GM12878 (cell line): ENCODE results near the gene CWC27. TPM values are rescaled to one million over a fixed set of nuclear protein-coding genes. Genes with fewer than 3 reads are reported as not detected.

Source experiments
- ATAC-seq: fragments of 200-7000 bp; cut with Tn5 transposase; 3 replicates; pipeline ENCODE4 v1.9.1; 2020; ENCODE audit warnings: mild to moderate bottlenecking, moderate library complexity
- BruUV-seq: library from RNA; stranded (reverse); fragments of 400-500 nt; replicated peaks from 2 replicates; lab custom pipeline; 2021; lab: Mats Ljungman, UMichigan
- CTCF ChIA-PET: fragments of 300-600 bp; sonication (Branson Sonifier 250); formaldehyde crosslinking; extraction: SDS; loops from one replicate; lab custom pipeline; 2021; ENCODE audit warnings: inconsistent platforms; lab: Yijun Ruan, JAX
- POLR2A ChIA-PET: fragments of 350-600 bp; formaldehyde crosslinking; extraction: SDS; loops from one replicate; lab custom pipeline; 2021; ENCODE audit warnings: inconsistent platforms; lab: Charles Lee
- RAD21 ChIA-PET: fragments of 300-600 bp; sonication (Branson Sonifier 250); formaldehyde crosslinking; loops from one replicate; lab custom pipeline; 2023; ENCODE audit warnings: antibody characterized with exemption; ENCODE audit not compliant: unreplicated experiment; lab: Charles Lee
- SMC1A ChIA-PET: fragments of 300-600 bp; sonication (Branson Sonifier 250); formaldehyde crosslinking; loops from one replicate; lab custom pipeline; 2023; ENCODE audit not compliant: unreplicated experiment, uncharacterized antibody; lab: Charles Lee
- DNase-seq: peaks from one replicate; pipeline ENCODE4 v3.0.0-alpha.2; 2011; ENCODE audit warnings: low read depth, low spot score
- FAIRE-seq: peaks from 3 replicates; lab custom pipeline; 2011; peaks lifted over from hg19 to GRCh38; lab: Jason Lieb, UNC
- H2AFZ ChIP-seq: 2 replicates; pipeline ENCODE4 v1.6.0; 2011; ENCODE audit warnings: low read depth, low read length, control low read depth; ENCODE audit not compliant: control insufficient read depth
- H3K27ac ChIP-seq: 2 replicates; pipeline ENCODE4 v1.5.1; 2011; ENCODE audit warnings: control low read depth; ENCODE audit not compliant: control insufficient read depth, insufficient read depth
- H3K27me3 ChIP-seq, 2 experiments: replicated peaks in 1 of 2; 2 replicates each; pipeline versions ENCODE4 v1.6.0 to v1.6.1; 2011; ENCODE audit warnings: low read length in 1 of 2; ENCODE audit not compliant: control insufficient read depth in 2 of 2, insufficient read depth in 2 of 2
- H3K36me3 ChIP-seq, 2 experiments: 2 replicates each; pipeline ENCODE4 v1.5.1; 2011; ENCODE audit warnings: low read length in 1 of 2; ENCODE audit not compliant: control insufficient read depth in 2 of 2, insufficient read depth in 2 of 2
- H3K4me1 ChIP-seq: 2 replicates; pipeline ENCODE4 v1.6.1; 2011; ENCODE audit warnings: mild to moderate bottlenecking, low read length, moderate library complexity, mixed read lengths; ENCODE audit not compliant: control insufficient read depth, insufficient read depth
- H3K4me2 ChIP-seq: 2 replicates; pipeline ENCODE4 v1.6.0; 2011; ENCODE audit warnings: control low read depth; ENCODE audit not compliant: control insufficient read depth, insufficient read depth
- H3K4me3 ChIP-seq: fragments of 200-600 bp; sonication (generic); 2 replicates; pipeline ENCODE4 v1.5.1; 2016
- H3K79me2 ChIP-seq: 2 replicates; pipeline ENCODE4 v1.6.0; 2011; ENCODE audit warnings: low read length; ENCODE audit not compliant: control insufficient read depth, insufficient read depth
- H3K9ac ChIP-seq: 2 replicates; pipeline ENCODE4 v1.8.0; 2011; ENCODE audit warnings: low read length, control low read depth, mixed read lengths; ENCODE audit not compliant: control insufficient read depth, insufficient read depth
- H3K9me3 ChIP-seq: replicated peaks from 3 replicates; pipeline ENCODE4 v1.5.1; 2011; ENCODE audit warnings: mild to moderate bottlenecking, low read length; ENCODE audit not compliant: control insufficient read depth, insufficient read depth
- H4K20me1 ChIP-seq: 2 replicates; pipeline ENCODE4 v1.6.0; 2011; ENCODE audit not compliant: control insufficient read depth, insufficient read depth
- CBX3 ChIP-seq: fragments of 200-600 bp; sonication (generic); IDR thresholded peaks from 2 replicates; pipeline ENCODE4 v1.6.1; 2016; ENCODE audit warnings: low read depth, borderline replicate concordance
- ESRRA ChIP-seq: IDR thresholded peaks from 2 replicates; pipeline ENCODE4 v1.6.1; 2012; ENCODE audit warnings: mild to moderate bottlenecking, low read length, improper control_type of control experiment
- IRF5 ChIP-seq: fragments of 450-650 bp; IDR thresholded peaks from 2 replicates; pipeline ENCODE4 v1.6.1; 2017; ENCODE audit warnings: borderline replicate concordance
- REST ChIP-seq: IDR thresholded peaks from 2 replicates; pipeline ENCODE4 v1.6.1; 2012; ENCODE audit warnings: mild to moderate bottlenecking, low read depth, low read length
- SIX5 ChIP-seq: IDR thresholded peaks from 2 replicates; pipeline ENCODE4 v1.6.1; 2011; ENCODE audit warnings: mild to moderate bottlenecking, low read depth, low read length, moderate library complexity; ENCODE audit not compliant: severe bottlenecking
- SKIL ChIP-seq: fragments of 450-650 bp; IDR thresholded peaks from 2 replicates; pipeline ENCODE4 v1.6.1; 2017; ENCODE audit warnings: mild to moderate bottlenecking, low read depth, inconsistent platforms; ENCODE audit not compliant: poor library complexity, severe bottlenecking
- SMAD5 ChIP-seq: IDR thresholded peaks from 2 replicates; pipeline ENCODE4 v1.6.1; 2016; ENCODE audit warnings: antibody characterized with exemption, low read depth
- SRF ChIP-seq, 2 experiments: IDR thresholded peaks; 2 replicates each; pipeline ENCODE4 v1.6.1; 2011; ENCODE audit warnings: low read depth in 2 of 2, low read length in 2 of 2, mild to moderate bottlenecking in 1 of 2, moderate library complexity in 1 of 2
- SUPT20H ChIP-seq: IDR thresholded peaks from 2 replicates; pipeline ENCODE4 v1.6.1; 2011; ENCODE audit warnings: low read depth, mild to moderate bottlenecking, low read length, moderate library complexity, borderline replicate concordance; ENCODE audit not compliant: control insufficient read depth
- WGBS: methylation state at CpG from one replicate; pipeline ENCODE4 v1.1.6; 2016; ENCODE audit warnings: low lambda C conversion rate; ENCODE audit not compliant: insufficient replicate concordance, insufficient coverage; ENCODE audit errors: missing lambda C conversion rate; 5-methylcytosine and 5-hydroxymethylcytosine counted together
- in situ Hi-C: fragments of 300-500 bp; cut with MboI; formaldehyde crosslinking; loops from 9 replicates; pipeline ENCODE4 v1.14.3; 2018; ENCODE audit warnings: mixed read lengths
- intact Hi-C: fragments of 100-400 bp; cut with micrococcal nuclease; formaldehyde crosslinking; loops from one replicate; pipeline ENCODE4 v1.14.2; 2022; ENCODE audit not compliant: unreplicated experiment
- polyA plus RNA-seq, 11 experiments: library from polyadenylated mRNA; depleted of rRNA in 4 of 11; unstranded in 6 of 11; stranded (reverse) in 5 of 11; fragments of >200 nt; fragmentation: Nextera tagmentation in 4 of 11; fragmentation: Illumina TruSeq in 1 of 11; extraction: Ambion mirVana in 4 of 11; extraction: Trizol in 1 of 11; gene quantifications; 1 replicate in 1 of 11; 2 replicates in 10 of 11; pipeline versions ENCODE4 v1.2.1 to v1.2.3, GENCODE V29; 2011 to 2016; ENCODE audit warnings: inconsistent platforms in 2 of 11, missing spikeins in 2 of 11, low read depth in 1 of 11
- total RNA-seq, 4 experiments: library from RNA; depleted of rRNA in 3 of 4; stranded (reverse); fragments of >200 nt in 3 of 4; fragmentation: Illumina TruSeq in 1 of 4; extraction: Trizol in 1 of 4; gene quantifications; 2 replicates each; pipeline versions ENCODE4 v1.2.1 to v1.2.3, GENCODE V29; 2013 to 2021

The CWC27 gene
- total and polyA plus RNA-seq, 10 of the 15 experiments (the other 5 are each of a cell fraction or from before 2014, with no cell fraction given), result 21.7 to 61.9 (median 47.0) TPM

- RAD21 ChIA-PET, result interaction anchor here (1.3 kb wide), 1 partner anchor 19 kb away, joined by 3 read pairs; no protein-coding TSS in a partner anchor
Measured at GRCh38 chr5:65010841-65011240, 242.1 kb downstream of the CWC27 start.

GRCh38 chr5:65012301-65012892 lies 243.7 kb downstream of the CWC27 start:
- in situ Hi-C loops, result no loop called here
- no peak overlapping the region for H2AFZ ChIP-seq
- ChIA-PET POLR2A (interaction anchor here (1.1 kb wide), 1 partner anchor 10 kb away, joined by 3 read pairs; no protein-coding TSS in a partner anchor), SMC1A (interaction anchor here (0.6 to 1.6 kb wide), 3 partner anchors 12 to 65 kb away, joined by 3 to 7 read pairs (median 4); no protein-coding TSS in a partner anchor), RAD21 (interaction anchor here (0.8 kb wide), 1 partner anchor 36 kb away, joined by 3 read pairs; no protein-coding TSS in a partner anchor), CTCF (interaction anchor here (0.6 to 1.1 kb wide), 2 partner anchors 468 to 471 kb away, joined by 3 read pairs; no protein-coding TSS in a partner anchor)
- no peaks in the 10 kb centered on the region for H4K20me1 ChIP-seq
- no peaks in the 10 kb centered on the region for H3K36me3 ChIP-seq
- ATAC-seq (no peak), DNase-seq (no peak), FAIRE-seq (no peak)
- H3K27me3 ChIP-seq, result no peaks in the 10 kb centered on the region
- no peaks in the 10 kb centered on the region for H3K79me2 ChIP-seq
- no peak overlapping the region for H3K27ac ChIP-seq
- intact Hi-C loops, result no loop called here
- H3K9me3 ChIP-seq, result no peaks in the 10 kb centered on the region
- 79% methylated on average over 4 of the region's 4 CpGs for WGBS
- H3K9ac ChIP-seq, result no peak overlapping the region
- H3K4me3 ChIP-seq, result no peak overlapping the region
- BruUV-seq, result no TSS peak
- H3K4me2 ChIP-seq, result no peak overlapping the region
- H3K4me1 ChIP-seq, result no peaks in the 10 kb centered on the region
- TF ChIP-seq REST, result no peak
- TF ChIP-seq SIX5, result no peak
- TF ChIP-seq SKIL, result no peak
- TF ChIP-seq IRF5, result no peak
- no peak for TF ChIP-seq SRF (IDR thresholded peaks at IDR 0.05; ENCODE audit: low read depth in 2 of 2, low read length in 2 of 2)

More at GRCh38 chr5:65010841-65011240, 242.1 kb downstream of the CWC27 start:
- FAIRE-seq (no peak), DNase-seq (no peak), ATAC-seq (no peak)
- Histone ChIP-seq H3K27ac (no peak overlapping the region), H3K4me3 (no peak overlapping the region), H2AFZ (no peak overlapping the region), H3K27me3 (no peaks in the 10 kb centered on the region), H3K4me2 (no peak overlapping the region), H3K9ac (no peak overlapping the region), H4K20me1 (no peaks in the 10 kb centered on the region), H3K36me3 (no peaks in the 10 kb centered on the region; a peak in 1 of 4 replicates), H3K79me2 (no peaks in the 10 kb centered on the region), H3K4me1 (no peaks in the 10 kb centered on the region), H3K9me3 (no peaks in the 10 kb centered on the region)
- SMC1A ChIA-PET, result interaction anchor here (0.7 to 2.2 kb wide), 2 partner anchors 11 to 63 kb away, joined by 3 to 7 read pairs; no protein-coding TSS in a partner anchor
- in situ Hi-C loops, result no loop called here
- BruUV-seq, result no TSS peak
- 94% methylated on average over 1 of the region's 1 CpG for WGBS
- intact Hi-C loops, result no loop called here
- TF ChIP-seq SMAD5 (no peak), ESRRA (no peak), SUPT20H (no peak), CBX3 (no peak)
- CTCF ChIA-PET, result interaction anchor here (0.7 kb wide), 1 partner anchor 27 kb away, joined by 3 read pairs; no protein-coding TSS in a partner anchor
- POLR2A ChIA-PET, result no interaction called here
